Measurements from ENCODE around the gene DLG4.
A peak's percentile ranks its signal among the peaks of the same experiment; 100 is the strongest.

DLG4 gene

GRCh38 chr17:7219812-7220592 is at the start of gene DLG4, which contains the start of gene ACADVL:
Gene DLG4, minus strand, starts transcription at chr17:7219836.
Gene ACADVL, plus strand, starts transcription at chr17:7219938. Its CDS starts 47 bp downstream, at chr17:7219985.
- peak; percentile 93 for DNase-seq

- no peak for DNase-seq
Measured at GRCh38 chr17:7266784-7267183, 47.1 kb upstream of the DLG4 start.

- DNase-seq = no peak
Measured at GRCh38 chr17:7263801-7264078, 44.1 kb upstream of the DLG4 start.

- DNase-seq = peak; percentile 37
Measured at GRCh38 chr17:7262935-7263800, 43.5 kb upstream of the DLG4 start.

GRCh38 chr17:7262192-7262934 is 42.7 kb upstream of the DLG4 start, which contains the start of gene CLDN7:
Gene CLDN7, minus strand, starts transcription at chr17:7262478. Its CDS starts 435 bp downstream, at chr17:7262043.
- no peak for DNase-seq

- peak; percentile 38 for DNase-seq
Measured at GRCh38 chr17:7261379-7262191, 41.9 kb upstream of the DLG4 start.

- peak; percentile 61 for DNase-seq
Measured at GRCh38 chr17:7260651-7261378, 41.2 kb upstream of the DLG4 start.

GRCh38 chr17:7260151-7260550 is 40.5 kb upstream of the DLG4 start:
- DNase-seq = no peak

GRCh38 chr17:7259555-7259889 is 39.9 kb upstream of the DLG4 start:
- no peak for DNase-seq

- DNase-seq = no peak
Measured at GRCh38 chr17:7258731-7259554, 39.3 kb upstream of the DLG4 start.

GRCh38 chr17:7256766-7257456 is 37.3 kb upstream of the DLG4 start:
- no peak for DNase-seq

GRCh38 chr17:7254511-7254910 is 34.9 kb upstream of the DLG4 start:
- no peak for DNase-seq

- no peak for DNase-seq
Measured at GRCh38 chr17:7253082-7253481, 33.4 kb upstream of the DLG4 start.

GRCh38 chr17:7252176-7253043 is 32.8 kb upstream of the DLG4 start, which contains the start of gene ELP5:
Gene ELP5, plus strand, starts transcription at chr17:7252215. Its CDS starts 336 bp downstream, at chr17:7252551.
- DNase-seq = peak; percentile 95

GRCh38 chr17:7251661-7252175 is 32.1 kb upstream of the DLG4 start, which contains the start of gene CTDNEP1:
Gene CTDNEP1, minus strand, starts transcription at chr17:7251734. Its CDS starts 438 bp downstream, at chr17:7251296.
- DNase-seq = peak; percentile 98

GRCh38 chr17:7250695-7251627 is 31.3 kb upstream of the DLG4 start:
- no peak for DNase-seq

- no peak for DNase-seq
Measured at GRCh38 chr17:7249830-7250229, 30.2 kb upstream of the DLG4 start.

- DNase-seq = no peak
Measured at GRCh38 chr17:7249214-7249613, 29.6 kb upstream of the DLG4 start.

Measured in stimulated activated CD4-positive, alpha-beta T cell treated with anti-CD3 and anti-CD28 coated beads, Interleukin-15, amount 100 ng/mL, for 24 hours (primary cell).